ENCODE data around the gene ABCA13.

The ABCA13 gene

DNA sequence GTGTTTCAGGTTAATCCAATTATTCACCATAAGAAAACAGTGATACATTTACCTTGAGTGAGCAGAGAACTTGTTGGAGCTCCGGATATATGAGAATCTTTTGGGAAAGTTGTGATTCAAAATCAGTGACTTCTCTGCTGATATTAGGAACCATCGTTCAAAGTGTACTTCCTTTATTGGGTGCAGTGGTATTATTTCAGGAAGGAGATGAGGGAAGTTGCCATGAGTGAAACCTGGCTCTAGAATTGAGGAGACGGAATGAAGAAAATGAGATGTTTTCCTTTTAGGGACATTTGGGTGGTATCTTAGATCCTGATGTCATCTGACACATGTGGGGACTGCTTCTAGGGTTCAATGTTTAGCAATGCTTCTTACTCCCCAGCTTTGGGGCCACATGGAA lies 343.9 kb downstream of the ABCA13 start:
- TF ChIP-seq CTCF (IDR thresholded peaks at IDR 0.05; ENCODE audit: low read depth, low read length), result no peak
- no peak for TF ChIP-seq EZH2phosphoT487 (IDR thresholded peaks at IDR 0.05; ENCODE audit: low read depth)
- Histone ChIP-seq H3K4me1 (ENCODE audit: low read length) (no peaks in the 10 kb centered on the region), H3K4me2 (ENCODE audit: low read length) (no peak overlapping the region), H2AFZ (ENCODE audit: low read depth, low read length) (no peak overlapping the region), H3K36me3 (replicated peaks; ENCODE audit: low read depth, low read length) (no peaks in the 10 kb centered on the region), H4K20me1 (ENCODE audit: insufficient read depth, low read length) (no peaks in the 10 kb centered on the region), H3K79me2 (ENCODE audit: low read length) (no peaks in the 10 kb centered on the region), H3K4me3 (ENCODE audit: low read length) (no peak overlapping the region), H3K9ac (ENCODE audit: low read length) (no peak overlapping the region), H3K27me3 (ENCODE audit: low read depth, low read length) (no peaks in the 10 kb centered on the region), H3K27ac (ENCODE audit: low read length) (no peak overlapping the region), H3K9me3 (ENCODE audit: insufficient read depth, low read length) (no peaks in the 10 kb centered on the region)

DNA sequence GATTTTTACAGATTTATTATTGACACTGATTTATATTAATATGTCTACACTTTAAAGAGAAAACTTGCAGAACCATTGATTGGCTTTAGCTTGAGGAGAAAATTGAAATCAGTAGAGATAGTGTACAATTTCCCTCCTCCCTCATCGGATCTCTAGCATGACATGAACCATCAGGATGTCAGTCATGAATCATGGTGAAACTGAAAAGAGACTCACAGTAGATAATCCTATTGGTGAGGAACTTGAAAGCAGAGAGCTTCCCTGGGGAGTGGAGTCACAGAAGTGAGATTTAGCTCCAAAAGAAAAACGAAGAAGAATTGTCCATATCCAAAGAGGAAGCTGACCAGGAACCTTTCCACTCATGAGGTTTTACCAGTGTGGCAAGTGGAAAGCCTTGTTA lies 346.8 kb downstream of the ABCA13 start:
- Histone ChIP-seq H3K9ac (ENCODE audit: low read length) (no peak overlapping the region), H3K27ac (ENCODE audit: low read length) (no peak overlapping the region), H3K4me3 (ENCODE audit: low read length) (no peak overlapping the region), H2AFZ (ENCODE audit: low read depth, low read length) (no peak overlapping the region), H3K9me3 (ENCODE audit: insufficient read depth, low read length) (no peaks in the 10 kb centered on the region), H3K4me1 (ENCODE audit: low read length) (no peaks in the 10 kb centered on the region), H3K79me2 (ENCODE audit: low read length) (no peaks in the 10 kb centered on the region), H3K4me2 (ENCODE audit: low read length) (no peak overlapping the region), H4K20me1 (ENCODE audit: insufficient read depth, low read length) (no peaks in the 10 kb centered on the region), H3K36me3 (replicated peaks; ENCODE audit: low read depth, low read length) (no peaks in the 10 kb centered on the region), H3K27me3 (ENCODE audit: low read depth, low read length) (no peaks in the 10 kb centered on the region)
- TF ChIP-seq CTCF (IDR thresholded peaks at IDR 0.05; ENCODE audit: low read depth, low read length) (no peak), EZH2phosphoT487 (IDR thresholded peaks at IDR 0.05; ENCODE audit: low read depth) (no peak)

DNA sequence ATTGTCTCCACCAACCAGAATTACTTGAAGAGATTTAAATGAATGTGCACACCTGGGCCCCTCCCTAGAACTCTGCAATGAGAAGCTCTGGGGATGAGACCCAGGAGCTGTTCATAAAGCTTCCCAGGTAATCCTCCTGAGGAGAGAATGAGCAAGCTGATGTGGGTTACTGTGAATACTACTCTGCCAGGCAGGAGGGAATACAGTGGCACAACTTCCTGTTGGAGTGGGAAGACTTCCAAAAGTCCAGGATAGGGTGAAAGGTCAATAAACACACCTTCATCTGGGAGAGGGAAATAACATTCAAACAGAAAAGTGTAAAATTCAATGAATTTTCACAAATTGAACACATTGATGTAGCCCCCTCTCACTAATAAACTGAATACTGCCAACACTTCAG lies 351.4 kb downstream of the ABCA13 start:
- H3K27ac ChIP-seq (ENCODE audit: low read length), result no peak overlapping the region
- no peaks in the 10 kb centered on the region for H3K4me1 ChIP-seq (ENCODE audit: low read length)
- H3K4me3 ChIP-seq (ENCODE audit: low read length), result no peak overlapping the region
- TF ChIP-seq EZH2phosphoT487 (IDR thresholded peaks at IDR 0.05; ENCODE audit: low read depth) (no peak), CTCF (IDR thresholded peaks at IDR 0.05; ENCODE audit: low read depth, low read length) (no peak)
- H3K27me3 ChIP-seq (ENCODE audit: low read depth, low read length), result no peaks in the 10 kb centered on the region
- no peaks in the 10 kb centered on the region for H3K9me3 ChIP-seq (ENCODE audit: insufficient read depth, low read length)
- no peaks in the 10 kb centered on the region for H4K20me1 ChIP-seq (ENCODE audit: insufficient read depth, low read length)
- no peaks in the 10 kb centered on the region for H3K79me2 ChIP-seq (ENCODE audit: low read length)
- H2AFZ ChIP-seq (ENCODE audit: low read depth, low read length), result no peak overlapping the region
- H3K4me2 ChIP-seq (ENCODE audit: low read length), result no peak overlapping the region
- no peaks in the 10 kb centered on the region for H3K36me3 ChIP-seq (replicated peaks; ENCODE audit: low read depth, low read length)
- H3K9ac ChIP-seq (ENCODE audit: low read length), result no peak overlapping the region

GRCh38 chr7:48525736-48526732 lies 354.8 kb downstream of the ABCA13 start:
- Histone ChIP-seq H3K79me2 (ENCODE audit: low read length) (no peaks in the 10 kb centered on the region), H2AFZ (ENCODE audit: low read depth, low read length) (no peak overlapping the region), H3K27ac (ENCODE audit: low read length) (no peak overlapping the region), H3K36me3 (replicated peaks; ENCODE audit: low read depth, low read length) (no peaks in the 10 kb centered on the region), H3K9me3 (ENCODE audit: insufficient read depth, low read length) (no peaks in the 10 kb centered on the region), H4K20me1 (ENCODE audit: insufficient read depth, low read length) (no peaks in the 10 kb centered on the region), H3K4me1 (ENCODE audit: low read length) (no peaks in the 10 kb centered on the region), H3K4me3 (ENCODE audit: low read length) (no peak overlapping the region), H3K4me2 (ENCODE audit: low read length) (no peak overlapping the region), H3K9ac (ENCODE audit: low read length) (no peak overlapping the region), H3K27me3 (ENCODE audit: low read depth, low read length) (no peaks in the 10 kb centered on the region)
- TF ChIP-seq EZH2phosphoT487 (IDR thresholded peaks at IDR 0.05; ENCODE audit: low read depth), result no peak

Data from OCI-LY3 (cell line).